ENCODE results near the gene GEMIN4.

The GEMIN4 gene

GRCh38 chr17:740240-741017 is 11.6 kb downstream of the GEMIN4 start:
- no peak for DNase-seq (ENCODE audit: low spot score)

- no peak for DNase-seq (ENCODE audit: low spot score)
These were observed 14.4 kb downstream of the GEMIN4 start for GRCh38 chr17:737561-738113.

DNA sequence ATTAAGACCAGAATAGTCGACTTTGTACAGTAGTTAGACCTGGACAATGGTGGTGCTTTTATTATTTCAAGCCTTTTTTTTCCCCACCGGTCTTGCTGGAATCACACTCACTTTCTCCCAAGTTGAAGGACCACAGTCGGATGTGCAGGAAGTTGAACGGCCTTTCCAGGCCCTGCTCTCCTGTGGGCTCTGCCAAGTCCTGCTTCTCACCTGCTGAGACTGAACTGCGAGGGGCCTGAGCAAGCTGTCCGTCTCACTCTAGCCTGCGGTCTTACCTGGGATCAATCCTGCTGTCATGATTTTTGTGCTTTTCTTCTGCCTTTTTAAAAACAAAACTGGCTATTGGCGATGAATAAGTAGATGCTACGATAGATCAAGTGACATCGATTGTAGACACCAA is 18.3 kb downstream of the GEMIN4 start:
- no peak for DNase-seq (ENCODE audit: low spot score)

GRCh38 chr17:732902-733720 is 19.0 kb downstream of the GEMIN4 start:
- peak; percentile 40 for DNase-seq (ENCODE audit: low spot score)

DNA sequence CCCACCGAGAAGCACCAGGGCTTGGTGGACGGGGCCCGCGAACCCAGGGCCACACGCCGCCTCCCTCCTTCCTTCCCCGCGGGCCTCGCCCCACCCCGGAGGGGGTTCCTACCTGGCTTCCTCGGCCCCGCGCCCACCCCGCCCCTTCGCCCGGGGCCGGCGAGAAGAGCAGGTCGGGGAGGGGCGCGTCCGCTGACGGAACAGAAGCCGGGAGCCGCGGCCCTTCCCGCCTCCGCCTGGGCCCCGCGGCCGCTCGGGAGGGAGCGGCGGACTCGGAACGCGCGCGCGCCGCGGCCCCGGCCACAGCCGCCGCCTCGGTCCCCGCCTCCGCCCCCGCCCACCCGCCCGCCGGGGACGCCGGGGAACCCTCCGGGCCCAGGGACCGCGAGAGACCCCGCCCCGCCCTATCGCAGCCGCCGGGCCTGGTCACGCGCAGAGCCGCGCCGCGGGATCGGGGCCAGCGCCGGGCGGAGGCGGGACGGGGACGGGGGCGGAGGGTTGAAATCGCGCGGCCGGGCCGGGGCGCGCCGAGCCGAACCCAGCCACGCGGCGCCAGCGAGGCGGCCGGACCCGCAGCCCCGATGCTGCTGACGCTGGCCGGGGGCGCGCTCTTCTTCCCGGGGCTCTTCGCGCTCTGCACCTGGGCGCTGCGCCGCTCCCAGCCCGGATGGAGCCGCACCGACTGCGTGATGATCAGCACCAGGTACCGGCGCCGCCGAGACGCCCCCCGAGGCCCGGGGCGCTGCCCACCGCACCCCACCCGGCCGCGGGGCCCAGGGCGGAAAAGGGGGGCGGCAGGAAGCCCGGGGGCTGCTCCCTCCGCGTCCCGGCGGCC is 19.8 kb downstream of the GEMIN4 start, which contains the start of gene TLCD3A:
Gene TLCD3A (plus strand): TSS at position 530 of the 835 bp plus-strand sequence. CDS start 52 bp downstream, at position 582.
- DNase-seq (ENCODE audit: low spot score), result peak; percentile 90

GRCh38 chr17:731644-732066 is 20.4 kb downstream of the GEMIN4 start:
- no peak for DNase-seq (ENCODE audit: low spot score)

GRCh38 chr17:728911-729310 is 23.2 kb downstream of the GEMIN4 start:
- no peak for DNase-seq (ENCODE audit: low spot score)

- DNase-seq (ENCODE audit: low spot score), result no peak
These were observed 25.7 kb downstream of the GEMIN4 start for GRCh38 chr17:726271-726919.

- no peak for DNase-seq (ENCODE audit: low spot score)
These were observed 26.3 kb downstream of the GEMIN4 start for GRCh38 chr17:725746-726145.

DNA sequence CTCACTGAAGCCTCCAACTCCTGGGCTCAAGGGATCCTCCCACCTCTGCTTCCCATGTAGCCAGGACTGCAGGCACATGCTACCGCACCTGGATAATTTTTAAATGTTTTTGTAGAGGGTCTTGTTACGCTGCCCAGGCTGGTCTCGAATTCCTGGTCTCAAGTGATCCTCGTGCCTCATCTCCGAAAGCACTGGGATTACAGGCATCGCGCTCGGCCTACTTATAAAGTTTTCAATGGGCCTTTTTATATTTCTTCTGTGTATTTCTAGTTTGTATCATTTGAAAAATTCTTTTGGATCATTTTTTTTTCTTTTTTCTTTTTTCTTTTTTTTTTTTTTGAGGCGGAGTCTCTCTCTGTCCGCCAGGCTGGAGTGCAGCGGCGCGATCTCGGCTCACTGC is 27.0 kb downstream of the GEMIN4 start:
- no peak for DNase-seq (ENCODE audit: low spot score)

DNA sequence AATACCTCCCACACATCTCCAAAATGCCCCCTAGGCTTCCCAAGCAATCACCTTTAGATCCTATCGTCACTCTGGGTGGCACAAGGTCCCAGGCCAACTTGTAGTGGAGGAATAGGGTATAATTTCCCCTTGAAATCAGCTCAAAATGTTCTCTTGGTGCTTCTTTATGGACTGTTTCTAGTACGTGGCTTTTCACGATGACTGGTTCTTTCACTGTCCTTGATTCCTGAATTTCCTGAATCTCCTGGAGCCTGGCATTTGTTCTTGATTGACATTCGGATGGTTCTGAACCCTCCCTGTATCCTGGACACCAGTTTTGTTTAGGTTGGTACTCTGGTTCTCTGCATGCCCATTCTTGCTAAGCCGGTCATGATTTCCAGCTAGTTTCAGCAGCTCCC is 30.5 kb downstream of the GEMIN4 start:
- no peak for DNase-seq (ENCODE audit: low spot score)

GRCh38 chr17:720706-721539 is 31.1 kb downstream of the GEMIN4 start:
- no peak for DNase-seq (ENCODE audit: low spot score)

- no peak for DNase-seq (ENCODE audit: low spot score)
These were observed 34.0 kb downstream of the GEMIN4 start for GRCh38 chr17:718075-718474.

DNA sequence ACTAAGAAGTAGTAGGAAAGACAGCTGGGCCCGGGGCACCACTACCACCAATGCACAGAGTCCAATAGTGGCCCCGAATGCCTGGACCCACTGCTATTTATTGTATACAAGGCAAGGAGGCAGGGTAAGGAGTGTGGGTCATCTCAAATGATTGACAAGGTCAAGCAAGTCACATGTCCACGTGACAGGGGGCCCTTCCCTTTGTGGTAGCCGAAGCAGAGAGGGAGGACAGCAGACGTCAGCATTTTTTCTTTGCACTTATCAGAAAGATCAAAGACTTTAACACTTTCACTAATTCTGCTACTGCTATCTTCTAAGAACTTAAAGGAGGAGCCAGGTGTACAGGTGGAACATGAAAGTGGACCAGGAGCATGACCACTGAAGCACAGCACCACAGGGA is 43.9 kb downstream of the GEMIN4 start:
- DNase-seq (ENCODE audit: low spot score), result no peak

DNA sequence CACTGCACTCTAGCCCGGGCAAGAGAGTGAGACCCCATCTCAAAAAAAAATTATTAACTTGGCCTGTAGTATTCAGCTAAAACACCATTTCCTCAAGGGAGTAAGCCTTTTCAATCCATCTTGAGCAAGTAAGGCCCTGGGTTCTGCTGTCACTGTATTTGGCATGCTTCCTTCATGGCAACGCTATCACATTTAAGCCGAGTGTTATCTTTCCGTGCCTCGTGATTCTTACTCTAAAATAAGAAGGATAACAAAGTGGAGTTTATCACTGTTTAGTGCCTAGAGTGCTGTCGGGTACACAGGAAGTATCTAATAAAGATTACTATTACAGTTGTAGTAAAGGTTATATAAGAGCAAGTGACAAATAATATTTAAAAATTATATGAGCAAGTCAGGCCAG is 46.2 kb downstream of the GEMIN4 start:
- DNase-seq (ENCODE audit: low spot score), result no peak

GRCh38 chr17:705011-705410 is 47.1 kb downstream of the GEMIN4 start:
- no peak for DNase-seq (ENCODE audit: low spot score)

- no peak for DNase-seq (ENCODE audit: low spot score)
These were observed 47.8 kb downstream of the GEMIN4 start for GRCh38 chr17:704111-704864.

- no peak for DNase-seq (ENCODE audit: low spot score)
These were observed 48.8 kb downstream of the GEMIN4 start for GRCh38 chr17:703081-703875.

DNA sequence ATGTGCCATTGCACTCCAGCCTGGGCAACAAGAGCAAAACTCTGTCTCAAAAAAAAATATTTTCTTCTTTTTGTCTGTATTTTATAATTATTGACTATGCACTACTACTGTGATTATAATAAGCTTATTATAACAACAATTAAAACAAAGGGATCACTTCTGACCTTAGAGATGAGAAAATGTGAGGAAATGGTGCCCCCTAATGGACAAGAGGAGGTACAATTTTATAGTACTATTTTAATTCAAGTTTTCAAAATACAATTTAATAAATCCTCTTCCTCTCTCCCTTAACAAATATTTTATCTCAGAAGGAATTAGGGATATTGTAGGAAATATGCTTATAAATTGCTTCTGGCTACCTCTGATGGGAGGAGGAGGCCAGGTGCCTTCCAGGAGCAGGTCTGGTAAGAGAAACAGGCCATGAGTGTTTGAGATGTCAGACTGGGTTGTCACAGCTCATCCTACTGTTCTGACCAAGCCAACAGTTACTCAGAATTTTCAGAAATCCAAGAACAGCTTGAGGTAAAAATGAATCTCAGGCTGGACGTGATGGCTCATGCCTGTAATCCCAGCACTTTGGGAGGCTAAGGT is 51.5 kb downstream of the GEMIN4 start:
- DNase-seq (ENCODE audit: low spot score), result peak; percentile 60

Data from AG08395 (cell line).